ENCODE data around the gene PHACTR2. TPM values are rescaled to one million over a fixed set of nuclear protein-coding genes. Genes with fewer than 3 reads are reported as not detected.
A peak's percentile ranks its signal among the peaks of the same experiment; 100 is the strongest.

PHACTR2 gene
- total and polyA plus RNA-seq, 9 donors, result 19.5 to 66.5 (median 34.4) TPM

DNA sequence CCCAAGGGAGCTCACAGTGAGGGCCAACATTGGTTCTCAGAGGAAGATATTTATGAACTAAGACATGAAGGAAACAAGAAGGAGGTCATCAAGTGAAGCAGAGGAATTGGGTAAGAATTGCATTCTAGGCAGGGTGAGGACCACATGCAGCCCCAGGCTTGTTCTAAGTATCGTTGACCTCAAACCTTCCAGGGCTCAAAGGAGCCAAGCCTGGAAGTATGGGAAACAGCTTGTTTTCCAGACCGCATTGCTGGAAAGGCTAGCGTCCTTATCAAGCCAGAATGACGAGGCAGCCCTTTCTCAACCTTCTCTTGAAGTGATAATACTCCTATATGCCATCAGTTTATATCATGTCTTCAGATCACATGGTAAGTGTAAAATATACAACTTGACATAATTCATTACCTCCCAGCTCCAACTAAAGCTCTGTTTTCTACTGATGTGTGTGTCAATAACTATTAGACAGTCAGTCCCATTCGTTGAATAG, 79.6 kb downstream of the PHACTR2 start:
- H3K4me3 ChIP-seq (ENCODE audit: low read length), result no peak overlapping the region
- no peaks in the 10 kb centered on the region for H3K27me3 ChIP-seq (ENCODE audit: control insufficient read depth, insufficient read depth, low read length)
- DNase-seq, result no peak
- no peak overlapping the region for H3K27ac ChIP-seq (ENCODE audit: low read length)
- peaks cover 5% of the 10 kb centered on the region for H3K4me1 ChIP-seq (ENCODE audit: control insufficient read depth, insufficient read depth, low read length)
- no peaks in the 10 kb centered on the region for H3K9me3 ChIP-seq (replicated peaks; ENCODE audit: control insufficient read depth, low read depth, low read length)
- peaks cover 32% of the 10 kb centered on the region for H3K36me3 ChIP-seq (ENCODE audit: control insufficient read depth, insufficient read depth, low read length)
- WGBS (ENCODE audit: insufficient coverage), result no CpG with 5 or more reads among the region's 5 CpGs

- DNase-seq, result no peak
- Histone ChIP-seq H3K27ac (ENCODE audit: low read length) (no peak overlapping the region), H3K27me3 (ENCODE audit: control insufficient read depth, insufficient read depth, low read length) (no peaks in the 10 kb centered on the region), H3K4me1 (ENCODE audit: control insufficient read depth, insufficient read depth, low read length) (peaks cover 5% of the 10 kb centered on the region), H3K4me3 (ENCODE audit: low read length) (no peak overlapping the region), H3K36me3 (ENCODE audit: control insufficient read depth, insufficient read depth, low read length) (peaks cover 32% of the 10 kb centered on the region), H3K9me3 (replicated peaks; ENCODE audit: control insufficient read depth, low read depth, low read length) (no peaks in the 10 kb centered on the region)
Measured at GRCh38 chr6:143758551-143758950, 80.8 kb downstream of the PHACTR2 start.

- DNase-seq, result peak; percentile 52
- Histone ChIP-seq H3K27ac (ENCODE audit: low read length) (no peak overlapping the region), H3K36me3 (ENCODE audit: control insufficient read depth, insufficient read depth, low read length) (peaks cover 34% of the 10 kb centered on the region), H3K4me1 (ENCODE audit: control insufficient read depth, insufficient read depth, low read length) (peaks cover 5% of the 10 kb centered on the region), H3K4me3 (ENCODE audit: low read length) (no peak overlapping the region), H3K27me3 (ENCODE audit: control insufficient read depth, insufficient read depth, low read length) (no peaks in the 10 kb centered on the region), H3K9me3 (replicated peaks; ENCODE audit: control insufficient read depth, low read depth, low read length) (no peaks in the 10 kb centered on the region)
- 14% methylated on average over 1 of the region's 3 CpGs for WGBS (ENCODE audit: insufficient coverage)
Measured at GRCh38 chr6:143759666-143760065, 81.9 kb downstream of the PHACTR2 start.

GRCh38 chr6:143761074-143761473, 83.3 kb downstream of the PHACTR2 start:
- no peak for DNase-seq
- Histone ChIP-seq H3K4me3 (ENCODE audit: low read length) (no peak overlapping the region), H3K9me3 (replicated peaks; ENCODE audit: control insufficient read depth, low read depth, low read length) (no peaks in the 10 kb centered on the region), H3K27ac (ENCODE audit: low read length) (no peak overlapping the region), H3K36me3 (ENCODE audit: control insufficient read depth, insufficient read depth, low read length) (peaks cover 39% of the 10 kb centered on the region), H3K27me3 (ENCODE audit: control insufficient read depth, insufficient read depth, low read length) (no peaks in the 10 kb centered on the region), H3K4me1 (ENCODE audit: control insufficient read depth, insufficient read depth, low read length) (peaks cover 5% of the 10 kb centered on the region)

DNA sequence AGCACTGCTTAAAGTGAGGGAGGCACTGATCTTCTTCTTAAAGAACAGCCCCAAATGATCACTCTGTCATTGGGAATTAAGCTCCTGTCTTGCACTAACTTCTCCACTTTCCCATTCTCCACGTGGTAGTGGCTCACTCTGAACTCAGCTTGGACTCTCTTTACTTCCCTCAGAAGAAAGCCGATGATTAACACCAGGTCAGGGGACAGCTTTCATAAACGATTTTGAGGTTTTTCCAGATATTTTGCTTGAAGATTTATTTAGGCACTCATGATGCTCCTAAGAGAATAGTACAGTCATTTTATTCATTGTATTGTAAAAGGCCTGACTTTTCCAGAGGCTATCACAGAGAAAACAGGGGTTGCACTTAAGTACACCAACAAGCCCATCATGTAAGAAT, 84.4 kb downstream of the PHACTR2 start:
- Histone ChIP-seq H3K27ac (ENCODE audit: low read length) (no peak overlapping the region), H3K4me3 (ENCODE audit: low read length) (no peak overlapping the region), H3K36me3 (ENCODE audit: control insufficient read depth, insufficient read depth, low read length) (peaks cover 39% of the 10 kb centered on the region), H3K9me3 (replicated peaks; ENCODE audit: control insufficient read depth, low read depth, low read length) (no peaks in the 10 kb centered on the region), H3K27me3 (ENCODE audit: control insufficient read depth, insufficient read depth, low read length) (no peaks in the 10 kb centered on the region), H3K4me1 (ENCODE audit: control insufficient read depth, insufficient read depth, low read length) (peaks cover 5% of the 10 kb centered on the region)
- 88% methylated on average over 1 of the region's 3 CpGs for WGBS (ENCODE audit: insufficient coverage)
- no peak for DNase-seq

DNA sequence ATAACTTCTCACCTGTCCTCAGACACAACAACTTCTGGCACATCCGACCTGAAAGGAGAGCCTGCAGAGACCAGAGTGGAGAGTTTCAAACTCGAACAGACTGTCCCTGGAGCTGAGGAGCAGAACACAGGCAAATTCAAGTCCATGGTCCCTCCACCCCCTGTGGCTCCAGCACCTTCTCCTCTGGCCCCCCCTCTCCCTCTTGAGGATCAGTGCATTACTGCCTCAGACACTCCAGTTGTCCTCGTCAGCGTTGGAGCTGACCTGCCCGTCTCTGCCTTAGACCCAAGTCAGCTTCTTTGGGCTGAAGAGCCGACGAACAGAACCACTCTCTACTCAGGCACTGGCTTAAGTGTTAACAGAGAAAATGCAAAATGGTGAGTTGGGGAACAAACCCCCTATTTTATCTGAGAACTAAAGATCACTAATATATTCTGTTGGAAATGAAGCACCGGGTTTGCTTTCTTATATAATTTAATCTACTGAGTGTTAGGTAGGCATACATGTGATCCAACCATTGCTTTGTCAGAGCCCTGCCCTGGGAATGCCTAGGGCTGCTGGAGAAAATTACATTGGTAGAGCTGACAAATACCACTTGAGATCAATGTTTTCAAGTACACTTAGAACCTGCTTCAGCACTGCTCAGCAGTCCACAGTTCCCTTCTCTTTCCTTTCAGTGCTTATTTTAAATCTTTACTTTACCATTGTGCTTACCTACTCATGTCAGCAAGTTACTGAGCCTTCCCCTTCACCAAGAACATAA, 87.8 kb downstream of the PHACTR2 start:
- WGBS (ENCODE audit: insufficient coverage), result 73% methylated on average over 2 of the region's 8 CpGs
- Histone ChIP-seq H3K4me1 (ENCODE audit: control insufficient read depth, insufficient read depth, low read length) (no peaks in the 10 kb centered on the region), H3K9me3 (replicated peaks; ENCODE audit: control insufficient read depth, low read depth, low read length) (no peaks in the 10 kb centered on the region), H3K27me3 (ENCODE audit: control insufficient read depth, insufficient read depth, low read length) (no peaks in the 10 kb centered on the region), H3K27ac (ENCODE audit: low read length) (no peak overlapping the region), H3K4me3 (ENCODE audit: low read length) (no peak overlapping the region), H3K36me3 (ENCODE audit: control insufficient read depth, insufficient read depth, low read length) (peaks cover 38% of the 10 kb centered on the region)
- DNase-seq, result no peak

DNA sequence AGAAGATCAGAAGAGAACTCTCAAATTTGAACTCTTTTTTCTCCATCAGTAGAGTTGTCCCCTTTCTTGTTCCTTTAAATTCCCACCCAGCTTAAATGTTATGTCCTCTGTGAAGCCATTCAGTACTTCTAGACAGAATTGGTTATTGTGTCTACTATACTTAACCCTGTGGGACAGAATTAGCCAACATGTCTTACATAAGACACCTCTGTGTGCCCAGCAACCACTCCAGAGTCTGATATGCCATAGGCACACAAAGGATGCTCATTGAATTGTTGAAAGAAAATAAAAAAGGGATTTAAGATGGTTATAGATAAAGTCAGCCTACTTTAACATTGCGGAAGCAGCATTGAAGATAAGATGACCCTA, 88.4 kb downstream of the PHACTR2 start:
- no peak for DNase-seq
- 100% methylated on average over 1 of the region's 1 CpG for WGBS (ENCODE audit: insufficient coverage)
- Histone ChIP-seq H3K4me3 (ENCODE audit: low read length) (no peak overlapping the region), H3K27me3 (ENCODE audit: control insufficient read depth, insufficient read depth, low read length) (no peaks in the 10 kb centered on the region), H3K27ac (ENCODE audit: low read length) (no peak overlapping the region), H3K4me1 (ENCODE audit: control insufficient read depth, insufficient read depth, low read length) (no peaks in the 10 kb centered on the region), H3K9me3 (replicated peaks; ENCODE audit: control insufficient read depth, low read depth, low read length) (no peaks in the 10 kb centered on the region), H3K36me3 (ENCODE audit: control insufficient read depth, insufficient read depth, low read length) (peaks cover 37% of the 10 kb centered on the region)

- DNase-seq, result no peak
- Histone ChIP-seq H3K27ac (ENCODE audit: low read length) (no peak overlapping the region), H3K4me1 (ENCODE audit: control insufficient read depth, insufficient read depth, low read length) (peaks cover 8% of the 10 kb centered on the region), H3K36me3 (ENCODE audit: control insufficient read depth, insufficient read depth, low read length) (peaks cover 40% of the 10 kb centered on the region), H3K4me3 (ENCODE audit: low read length) (no peak overlapping the region), H3K27me3 (ENCODE audit: control insufficient read depth, insufficient read depth, low read length) (no peaks in the 10 kb centered on the region), H3K9me3 (replicated peaks; ENCODE audit: control insufficient read depth, low read depth, low read length) (no peaks in the 10 kb centered on the region)
- WGBS (ENCODE audit: insufficient coverage), result 100% methylated on average over 1 of the region's 2 CpGs
Measured at GRCh38 chr6:143767433-143767832, 89.7 kb downstream of the PHACTR2 start.

GRCh38 chr6:143772116-143773086, 94.6 kb downstream of the PHACTR2 start:
- H3K36me3 ChIP-seq (ENCODE audit: control insufficient read depth, insufficient read depth, low read length), result peaks cover 44% of the 10 kb centered on the region
- WGBS (ENCODE audit: insufficient coverage), result 84% methylated on average over 8 of the region's 16 CpGs
- no peak overlapping the region for H3K4me3 ChIP-seq (ENCODE audit: low read length)
- no peaks in the 10 kb centered on the region for H3K9me3 ChIP-seq (replicated peaks; ENCODE audit: control insufficient read depth, low read depth, low read length)
- peak overlapping the region; percentile 17 for H3K27ac ChIP-seq (ENCODE audit: low read length)
- DNase-seq, result peak; percentile 43
- peaks cover 26% of the 10 kb centered on the region for H3K4me1 ChIP-seq (ENCODE audit: control insufficient read depth, insufficient read depth, low read length)
- H3K27me3 ChIP-seq (ENCODE audit: control insufficient read depth, insufficient read depth, low read length), result no peaks in the 10 kb centered on the region

GRCh38 chr6:143773506-143774150, 95.9 kb downstream of the PHACTR2 start:
- Histone ChIP-seq H3K9me3 (replicated peaks; ENCODE audit: control insufficient read depth, low read depth, low read length) (no peaks in the 10 kb centered on the region), H3K4me3 (ENCODE audit: low read length) (no peak overlapping the region), H3K27ac (ENCODE audit: low read length) (peak overlapping the region; percentile 62), H3K4me1 (ENCODE audit: control insufficient read depth, insufficient read depth, low read length) (peaks cover 26% of the 10 kb centered on the region), H3K36me3 (ENCODE audit: control insufficient read depth, insufficient read depth, low read length) (peaks cover 36% of the 10 kb centered on the region), H3K27me3 (ENCODE audit: control insufficient read depth, insufficient read depth, low read length) (no peaks in the 10 kb centered on the region)
- peak; percentile 72 for DNase-seq
- WGBS (ENCODE audit: insufficient coverage), result 20% methylated on average over 1 of the region's 5 CpGs
